Measurements from ENCODE around the gene BBS9.

Gene BBS9

DNA sequence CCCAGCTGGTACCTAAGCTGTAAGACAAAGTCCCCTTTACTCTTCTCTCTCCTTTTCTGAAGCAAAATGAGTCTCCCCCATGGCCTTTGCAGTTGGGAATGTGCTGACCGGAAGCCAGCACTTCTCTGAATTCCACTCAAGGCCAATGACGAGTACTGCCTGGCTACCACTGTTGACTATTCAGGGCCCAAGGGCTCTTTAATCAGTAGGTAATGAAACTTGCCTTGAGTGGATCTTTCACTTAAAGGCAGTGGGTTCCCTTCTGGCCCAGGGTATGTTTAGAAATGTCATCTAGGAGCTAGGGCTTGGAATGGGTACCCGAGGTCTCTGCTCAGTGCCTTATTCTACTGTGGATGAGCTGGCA lies 197.1 kb downstream of the BBS9 start:
- Mint-ChIP-seq H3K36me3 (no peaks in the 10 kb centered on the region), H3K4me1 (no peaks in the 10 kb centered on the region), H3K27ac (no peak overlapping the region), H3K9me3 (peaks cover 16% of the 10 kb centered on the region), H3K4me3 (no peak overlapping the region)
- ATAC-seq (no peak), DNase-seq (ENCODE audit: low spot score in 2 of 2) (no peak)

GRCh38 chr7:33327427-33327826 lies 198.1 kb downstream of the BBS9 start:
- H3K36me3 Mint-ChIP-seq = no peaks in the 10 kb centered on the region
- no peak overlapping the region for H3K27ac Mint-ChIP-seq
- ATAC-seq (no peak), DNase-seq (ENCODE audit: low spot score in 2 of 2) (no peak)
- peaks cover 15% of the 10 kb centered on the region for H3K9me3 Mint-ChIP-seq
- no peaks in the 10 kb centered on the region for H3K4me1 Mint-ChIP-seq
- H3K4me3 Mint-ChIP-seq = no peak overlapping the region

DNA sequence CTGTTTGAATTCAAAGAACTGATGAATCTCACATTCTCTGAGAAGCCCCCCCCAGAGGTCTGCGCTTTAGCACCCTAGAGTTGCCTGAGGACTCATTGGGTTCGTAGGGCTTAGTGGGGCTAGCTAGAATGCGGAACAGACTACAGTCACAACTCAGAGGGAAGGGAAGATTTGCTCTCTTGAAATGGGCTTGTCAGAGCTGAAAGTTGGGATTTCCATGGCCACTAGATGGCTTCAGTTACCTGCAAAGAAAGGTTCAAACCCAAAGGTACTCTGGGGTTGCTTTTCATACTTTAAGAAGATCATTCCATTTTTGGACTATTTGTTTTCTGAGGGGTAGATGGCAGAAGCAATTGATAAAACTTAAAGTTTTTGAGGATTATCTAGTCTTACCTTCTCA lies 205.0 kb downstream of the BBS9 start:
- H3K4me1 Mint-ChIP-seq = no peaks in the 10 kb centered on the region
- DNase-seq (ENCODE audit: low spot score in 2 of 2) (no peak), ATAC-seq (no peak)
- no peak overlapping the region for H3K27ac Mint-ChIP-seq
- H3K4me3 Mint-ChIP-seq = no peak overlapping the region
- no peaks in the 10 kb centered on the region for H3K36me3 Mint-ChIP-seq
- H3K9me3 Mint-ChIP-seq = no peaks in the 10 kb centered on the region

DNA sequence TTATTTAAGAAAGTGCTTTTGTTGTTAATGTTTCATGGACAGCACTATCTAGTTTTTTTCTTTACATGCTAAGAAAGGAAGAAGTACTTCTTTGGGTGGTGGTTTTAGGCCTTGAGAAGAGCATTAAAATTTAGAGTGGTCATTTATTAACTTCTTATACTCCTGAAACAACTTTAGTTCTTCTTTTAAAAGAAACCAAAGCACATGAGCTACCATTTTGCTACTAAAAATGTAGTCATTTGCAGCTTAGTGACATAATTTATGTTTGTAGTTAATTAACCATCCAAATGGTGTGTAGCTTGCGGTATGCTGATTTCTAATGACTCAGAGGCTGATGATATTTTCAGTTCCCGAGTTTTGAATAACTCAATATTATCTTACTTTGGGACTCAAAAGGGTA lies 207.5 kb downstream of the BBS9 start:
- Mint-ChIP-seq H3K27ac (no peak overlapping the region), H3K36me3 (no peaks in the 10 kb centered on the region)

GRCh38 chr7:33339074-33339790 lies 209.9 kb downstream of the BBS9 start:
- Mint-ChIP-seq H3K9me3 (no peaks in the 10 kb centered on the region), H3K4me3 (no peak overlapping the region), H3K27ac (no peak overlapping the region), H3K4me1 (no peaks in the 10 kb centered on the region), H3K36me3 (no peaks in the 10 kb centered on the region)
- ATAC-seq (no peak), DNase-seq (ENCODE audit: low spot score in 2 of 2) (no peak)

More for the DNA sequence above, 207.5 kb downstream of the BBS9 start:
- DNase-seq (ENCODE audit: low spot score in 2 of 2) (no peak), ATAC-seq (no peak)
- Mint-ChIP-seq H3K4me3 (no peak overlapping the region), H3K9me3 (no peaks in the 10 kb centered on the region), H3K4me1 (no peaks in the 10 kb centered on the region)

DNA sequence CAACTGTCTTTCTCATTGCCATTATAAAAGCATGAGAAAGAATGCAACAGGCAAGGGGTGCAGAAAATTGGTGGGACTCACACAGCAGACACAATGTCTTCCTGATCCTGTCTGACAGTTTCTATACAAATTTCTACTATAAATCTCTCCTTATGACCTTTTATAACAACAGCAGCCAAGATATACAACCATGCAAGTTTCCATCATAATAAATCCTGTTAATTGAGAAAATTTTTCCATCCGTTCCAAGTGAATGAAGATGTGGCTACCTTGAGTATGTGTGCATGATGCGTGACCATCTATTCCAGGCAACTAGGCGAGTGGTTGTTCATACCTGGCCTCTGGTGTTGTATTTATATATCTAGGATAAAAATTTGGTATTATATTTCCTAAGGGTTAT lies 216.7 kb downstream of the BBS9 start:
- no peak for ATAC-seq

DNA sequence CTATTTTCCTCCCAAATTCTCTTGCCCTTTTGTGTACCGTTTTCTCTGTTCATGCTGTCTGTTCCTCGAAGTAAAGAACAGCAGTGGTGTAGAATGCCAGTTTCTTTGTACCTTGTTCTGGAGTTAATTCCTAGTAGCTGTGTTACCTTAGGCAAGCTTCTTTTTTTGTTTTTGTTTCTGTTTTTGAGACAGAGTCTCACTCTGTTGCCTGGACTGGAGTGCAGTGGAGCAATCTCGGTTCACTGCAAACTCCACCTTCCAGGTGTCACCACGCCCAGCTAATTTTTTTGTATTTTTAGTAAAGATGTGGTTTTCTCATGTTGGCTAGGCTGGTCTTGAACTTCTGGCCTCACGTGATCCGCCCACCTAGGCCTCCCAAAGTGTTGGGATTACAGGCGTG lies 221.2 kb downstream of the BBS9 start:
- no peak for DNase-seq (ENCODE audit: low spot score in 2 of 2)
- Mint-ChIP-seq H3K9me3 (no peaks in the 10 kb centered on the region), H3K36me3 (no peaks in the 10 kb centered on the region), H3K27ac (no peak overlapping the region), H3K4me3 (no peak overlapping the region), H3K4me1 (no peaks in the 10 kb centered on the region)
- ATAC-seq = no peak

More for the DNA sequence above, 216.7 kb downstream of the BBS9 start:
- H3K4me3 Mint-ChIP-seq = no peak overlapping the region
- no peaks in the 10 kb centered on the region for H3K4me1 Mint-ChIP-seq
- no peaks in the 10 kb centered on the region for H3K9me3 Mint-ChIP-seq
- no peak for DNase-seq (ENCODE audit: low spot score in 2 of 2)
- no peaks in the 10 kb centered on the region for H3K36me3 Mint-ChIP-seq
- H3K27ac Mint-ChIP-seq = no peak overlapping the region

GRCh38 chr7:33351709-33352108 lies 222.3 kb downstream of the BBS9 start:
- no peak for DNase-seq (ENCODE audit: low spot score in 2 of 2)
- Mint-ChIP-seq H3K4me1 (no peaks in the 10 kb centered on the region), H3K27ac (no peak overlapping the region), H3K36me3 (no peaks in the 10 kb centered on the region), H3K9me3 (no peaks in the 10 kb centered on the region), H3K4me3 (no peak overlapping the region)
- no peak for ATAC-seq

- no peak for ATAC-seq
- Mint-ChIP-seq H3K4me1 (no peaks in the 10 kb centered on the region), H3K4me3 (no peak overlapping the region), H3K36me3 (no peaks in the 10 kb centered on the region), H3K9me3 (no peaks in the 10 kb centered on the region), H3K27ac (no peak overlapping the region)
- DNase-seq (ENCODE audit: low spot score in 2 of 2) = no peak
These were observed 224.8 kb downstream of the BBS9 start for GRCh38 chr7:33354201-33354600.

DNA sequence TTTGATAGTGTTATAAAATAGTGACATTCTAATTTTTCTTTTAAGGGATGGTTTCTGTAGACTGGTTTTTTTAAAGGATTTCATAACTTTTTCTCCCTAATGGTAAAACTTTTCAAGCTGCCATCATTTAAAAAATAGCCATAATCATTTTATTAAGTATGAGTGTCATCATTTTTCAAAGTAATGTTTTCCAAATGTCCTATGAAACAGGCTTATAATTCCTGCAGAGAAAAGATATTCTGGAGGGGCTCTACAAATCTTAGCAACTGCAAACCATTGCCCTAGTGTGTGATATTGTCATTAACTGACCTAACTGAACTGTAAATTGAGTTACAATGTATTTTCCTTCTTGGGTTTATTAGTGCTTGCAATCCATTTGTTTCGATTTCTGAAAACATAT lies 226.0 kb downstream of the BBS9 start:
- Mint-ChIP-seq H3K27ac (no peak overlapping the region), H3K9me3 (no peaks in the 10 kb centered on the region), H3K4me1 (no peaks in the 10 kb centered on the region), H3K4me3 (no peak overlapping the region), H3K36me3 (no peaks in the 10 kb centered on the region)
- ATAC-seq (no peak), DNase-seq (ENCODE audit: low spot score in 2 of 2) (no peak)

- Mint-ChIP-seq H3K9me3 (no peaks in the 10 kb centered on the region), H3K4me1 (no peaks in the 10 kb centered on the region), H3K36me3 (no peaks in the 10 kb centered on the region), H3K4me3 (no peak overlapping the region), H3K27ac (no peak overlapping the region)
- ATAC-seq = no peak
- no peak for DNase-seq (ENCODE audit: low spot score in 2 of 2)
These were observed 227.0 kb downstream of the BBS9 start for GRCh38 chr7:33356336-33356735.

- Mint-ChIP-seq H3K27ac (no peak overlapping the region), H3K4me1 (no peaks in the 10 kb centered on the region), H3K36me3 (no peaks in the 10 kb centered on the region), H3K4me3 (no peak overlapping the region), H3K9me3 (no peaks in the 10 kb centered on the region)
- DNase-seq (ENCODE audit: low spot score in 2 of 2) = no peak
- no peak for ATAC-seq
These were observed 228.5 kb downstream of the BBS9 start for GRCh38 chr7:33357846-33358245.

DNA sequence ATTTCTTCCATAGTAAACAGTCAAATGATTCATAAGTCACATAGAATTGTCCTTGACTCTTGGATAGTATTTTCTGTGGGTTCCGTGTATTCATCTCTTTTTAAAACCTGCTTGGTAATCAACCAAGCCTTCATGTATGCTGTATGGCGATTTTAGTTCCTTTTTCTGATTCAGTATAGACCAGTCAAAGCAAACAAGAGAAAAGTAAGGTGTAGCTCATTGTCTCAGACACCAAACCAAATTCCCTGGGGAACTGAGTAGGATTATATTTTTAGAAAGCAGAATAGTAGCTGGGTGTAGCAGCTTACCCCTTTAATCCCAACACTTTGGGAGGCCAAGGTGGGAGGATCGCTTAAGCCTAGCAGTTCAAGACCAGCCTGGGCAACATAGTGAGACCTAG lies 240.5 kb downstream of the BBS9 start:
- Mint-ChIP-seq H3K4me3 (no peak overlapping the region), H3K9me3 (no peaks in the 10 kb centered on the region), H3K36me3 (no peaks in the 10 kb centered on the region), H3K4me1 (no peaks in the 10 kb centered on the region), H3K27ac (no peak overlapping the region)
- DNase-seq (ENCODE audit: low spot score in 2 of 2) (no peak), ATAC-seq (no peak)

DNA sequence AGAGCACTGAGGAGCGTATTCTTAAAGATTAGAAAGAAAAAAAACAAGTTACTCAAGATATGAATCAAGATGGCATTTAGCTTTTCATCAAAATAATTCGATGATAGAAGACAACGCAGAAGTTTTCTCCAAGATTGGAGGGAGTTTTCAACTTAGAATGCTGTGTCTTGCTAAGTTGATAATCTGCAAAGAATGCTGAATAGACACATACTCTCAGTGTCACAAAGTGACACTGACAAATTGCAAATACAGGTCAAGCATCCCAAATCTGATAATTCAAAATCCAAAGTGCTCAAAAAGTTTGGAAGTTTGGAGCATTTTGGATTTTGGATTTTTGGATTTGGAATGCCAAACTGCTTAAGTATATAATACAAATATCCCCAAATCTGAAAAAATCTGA lies 243.8 kb downstream of the BBS9 start:
- Mint-ChIP-seq H3K4me1 (no peaks in the 10 kb centered on the region), H3K27ac (no peak overlapping the region), H3K9me3 (no peaks in the 10 kb centered on the region), H3K36me3 (no peaks in the 10 kb centered on the region), H3K4me3 (no peak overlapping the region)
- no peak for DNase-seq (ENCODE audit: low spot score in 2 of 2)
- no peak for ATAC-seq

GRCh38 chr7:33379891-33380525 lies 250.6 kb downstream of the BBS9 start:
- H3K9me3 Mint-ChIP-seq = no peaks in the 10 kb centered on the region
- no peaks in the 10 kb centered on the region for H3K4me1 Mint-ChIP-seq
- H3K4me3 Mint-ChIP-seq = no peak overlapping the region
- no peak overlapping the region for H3K27ac Mint-ChIP-seq
- ATAC-seq (no peak), DNase-seq (ENCODE audit: low spot score in 2 of 2) (no peak)
- H3K36me3 Mint-ChIP-seq = no peaks in the 10 kb centered on the region

- DNase-seq (ENCODE audit: low spot score in 2 of 2) = no peak
These were observed 259.0 kb downstream of the BBS9 start for GRCh38 chr7:33388332-33388731.

More at GRCh38 chr7:33388332-33388731, 259.0 kb downstream of the BBS9 start:
- no peak for ATAC-seq
- Mint-ChIP-seq H3K9me3 (no peaks in the 10 kb centered on the region), H3K4me3 (no peak overlapping the region), H3K4me1 (no peaks in the 10 kb centered on the region), H3K27ac (no peak overlapping the region), H3K36me3 (peaks cover 6% of the 10 kb centered on the region)

Data from stimulated activated effector memory CD8-positive, alpha-beta T cell treated with anti-CD3 and anti-CD28 coated beads, Interleukin-12 subunit alpha, Interleukin-12 subunit beta, amount 100 ng/mL, for 72 hours (primary cell).